NOMO-1 treated with dmso at 0.1 percent for 144 hours (cell line): Measurements from ENCODE around the gene TSPAN3.

ENCODE experiments used
- DNase-seq: peaks from one replicate; lab custom pipeline; 2025; ENCODE audit not compliant: unreplicated experiment; lab: John Stamatoyannopoulos, UW

TSPAN3 gene

DNA sequence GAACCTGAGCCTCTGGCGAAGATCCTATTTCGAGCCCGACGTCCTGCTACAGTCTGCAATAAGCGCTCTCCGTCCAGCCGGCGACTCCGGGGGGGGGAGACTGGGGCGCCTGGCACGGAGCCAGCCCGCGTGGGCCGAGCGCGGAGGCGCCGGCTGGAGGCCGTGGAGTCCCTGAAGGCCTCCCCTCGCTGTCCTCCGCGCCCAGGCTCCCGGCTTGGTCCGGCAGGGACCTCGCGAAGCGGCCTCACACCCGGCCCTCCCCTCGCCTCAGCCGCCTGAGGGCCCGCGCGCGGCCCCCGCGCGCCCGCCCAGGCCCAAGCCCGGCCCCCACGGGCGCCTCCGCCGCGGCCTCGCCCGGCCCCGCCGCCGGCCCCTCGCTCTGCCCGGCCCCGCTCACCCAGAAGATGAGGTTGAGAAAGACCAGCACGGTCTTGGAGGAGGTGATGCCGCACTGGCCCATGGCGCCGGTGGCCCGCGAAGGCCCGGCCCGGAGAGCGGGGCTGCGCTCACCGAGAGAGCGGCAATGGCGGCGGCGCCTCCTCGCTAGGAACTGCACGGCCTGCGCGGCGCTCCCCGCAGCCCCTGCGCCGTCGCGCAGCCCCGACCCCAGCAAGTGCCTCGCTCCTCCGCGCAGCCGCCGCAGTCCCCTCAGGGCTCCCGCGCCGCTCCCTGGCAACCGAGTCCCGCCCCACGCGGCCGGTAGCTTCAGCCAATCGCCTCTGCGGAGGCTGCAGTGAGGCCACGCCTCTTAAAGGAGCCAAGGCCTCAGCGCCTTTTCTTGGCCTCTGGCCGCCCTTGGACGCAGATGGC is at the start of gene TSPAN3:
TSS of gene TSPAN3 (minus strand) at position 615 of the 810 bp plus-strand sequence. CDS start at position 460, 155 bp downstream.
- peak; percentile 81 for DNase-seq

DNA sequence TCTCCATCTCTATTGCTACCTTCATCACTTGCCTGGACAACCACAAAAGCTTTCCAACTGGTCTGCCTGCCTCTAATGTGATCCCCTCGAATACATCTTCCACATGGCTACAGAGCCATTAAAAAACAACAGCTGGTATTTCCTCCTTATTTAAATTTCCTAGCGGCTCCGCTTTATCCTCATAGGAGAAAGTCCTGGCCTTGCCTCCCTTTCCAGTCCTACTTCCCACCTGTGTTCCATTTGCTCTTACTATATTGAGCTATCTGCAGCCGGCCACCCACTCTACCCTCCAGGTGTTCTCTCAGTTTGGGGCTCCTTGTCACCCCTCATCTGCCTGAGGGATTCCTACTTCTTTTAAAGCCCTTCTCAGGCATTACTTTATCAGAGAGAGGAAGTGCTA is 49.7 kb upstream of the TSPAN3 start:
- DNase-seq: no peak

DNA sequence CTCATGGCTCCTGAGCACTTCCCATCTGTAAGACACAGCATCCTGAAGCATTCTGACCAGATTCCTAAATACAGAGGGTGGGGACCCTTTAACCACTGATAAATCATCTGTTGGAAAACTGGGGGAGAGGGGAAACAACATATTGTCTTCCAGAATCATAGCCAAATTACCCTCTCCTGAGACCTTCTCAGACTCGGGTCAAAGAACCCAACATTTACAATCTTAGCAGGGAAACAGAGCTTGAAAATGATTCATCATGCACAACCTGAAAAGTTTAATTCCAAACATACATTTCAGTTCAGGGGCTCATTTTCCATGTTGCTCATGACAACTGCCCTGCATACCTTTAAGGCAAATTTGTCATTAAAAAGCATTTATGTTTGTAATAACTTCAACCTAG is 48.5 kb upstream of the TSPAN3 start:
- no peak for DNase-seq

DNA sequence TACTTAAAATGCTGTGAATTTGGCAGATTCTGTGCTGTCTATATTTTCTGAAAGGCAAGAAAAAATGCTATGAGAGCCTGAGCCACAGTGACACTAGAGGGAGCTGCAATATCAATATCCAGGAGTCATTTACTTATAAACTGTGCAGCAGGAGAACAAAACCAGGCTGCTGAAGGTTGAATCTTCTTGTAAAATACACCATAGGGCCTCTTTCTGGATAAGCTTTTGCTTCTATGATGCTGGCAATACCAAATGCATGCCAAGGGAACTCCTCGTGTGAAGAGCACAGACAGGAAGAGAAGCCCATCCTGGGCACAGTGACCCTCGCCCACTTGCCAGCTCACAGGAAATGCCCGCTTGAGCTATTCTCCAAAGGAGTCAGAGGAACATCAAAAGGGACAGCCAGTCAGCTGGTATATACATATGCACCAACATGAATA is 48.0 kb upstream of the TSPAN3 start:
- DNase-seq: peak; percentile 22

DNA sequence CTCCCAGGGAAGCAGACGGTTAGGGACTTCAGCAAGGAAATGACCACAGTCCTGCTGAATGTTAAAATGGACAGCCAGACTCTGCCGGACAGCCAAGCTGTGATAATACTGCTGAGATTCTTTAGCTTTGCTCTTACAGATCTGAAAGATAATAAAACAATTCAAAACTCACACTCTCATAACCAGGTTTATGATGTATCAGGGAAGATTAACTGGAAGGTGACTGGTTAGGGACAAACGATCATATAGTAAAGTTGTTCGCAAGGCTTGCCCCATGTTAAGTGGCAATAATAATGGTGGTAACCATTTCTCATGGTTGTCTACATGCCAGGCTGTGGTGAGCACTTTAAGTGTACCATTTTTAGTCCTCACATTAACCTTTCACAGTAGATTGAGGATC is 44.3 kb upstream of the TSPAN3 start:
- DNase-seq: no peak

DNA sequence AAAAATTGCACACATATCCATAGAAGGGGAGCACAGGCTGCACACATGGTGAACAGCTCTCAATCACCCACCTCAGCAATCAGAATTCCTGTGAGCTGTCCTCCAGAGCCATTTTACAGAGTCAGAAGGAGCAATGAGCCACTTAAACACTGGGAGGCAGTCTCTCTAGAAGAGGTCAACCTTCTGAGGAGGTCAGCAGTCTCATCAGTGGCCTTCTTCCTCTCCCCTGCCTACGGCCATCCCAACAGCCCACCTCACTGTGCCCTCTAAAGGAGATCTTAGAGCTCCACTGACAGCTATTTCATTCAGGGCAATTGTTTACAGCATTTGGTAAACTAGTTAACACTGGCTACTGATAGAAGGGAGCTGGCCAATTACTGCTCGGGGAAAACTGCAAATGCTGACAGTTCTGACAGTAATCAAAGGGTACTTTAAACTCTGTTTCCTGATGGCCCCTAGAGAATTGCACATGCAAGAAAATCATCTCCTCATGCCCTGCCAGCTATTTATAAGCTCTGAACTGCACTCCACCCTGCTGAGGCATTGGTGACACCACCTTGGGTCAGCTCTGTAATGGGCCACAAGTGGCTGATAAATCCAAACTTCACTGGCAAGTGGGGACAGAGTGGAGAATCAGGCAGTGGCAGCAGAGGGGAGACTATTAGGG is 42.1 kb upstream of the TSPAN3 start:
- no peak for DNase-seq

DNA sequence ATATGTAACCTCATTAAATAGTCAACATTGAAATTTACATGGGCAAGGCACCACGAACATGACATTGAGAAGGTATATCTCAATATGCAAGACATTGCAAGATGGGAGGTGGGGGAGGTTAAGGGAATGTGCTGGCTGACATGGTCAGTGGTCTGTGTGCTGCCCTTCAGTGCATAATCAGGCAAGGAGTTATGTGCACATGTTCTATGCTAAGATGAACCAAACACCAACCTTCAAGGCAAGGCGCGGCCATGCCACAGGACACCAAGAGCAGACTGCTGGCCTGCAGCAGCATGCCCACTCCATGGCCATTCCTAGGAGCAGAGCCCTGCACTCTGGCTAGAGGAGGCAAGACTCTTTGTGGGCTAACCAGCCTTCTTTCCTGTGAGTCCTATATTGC is 40.9 kb upstream of the TSPAN3 start:
- DNase-seq: no peak

DNA sequence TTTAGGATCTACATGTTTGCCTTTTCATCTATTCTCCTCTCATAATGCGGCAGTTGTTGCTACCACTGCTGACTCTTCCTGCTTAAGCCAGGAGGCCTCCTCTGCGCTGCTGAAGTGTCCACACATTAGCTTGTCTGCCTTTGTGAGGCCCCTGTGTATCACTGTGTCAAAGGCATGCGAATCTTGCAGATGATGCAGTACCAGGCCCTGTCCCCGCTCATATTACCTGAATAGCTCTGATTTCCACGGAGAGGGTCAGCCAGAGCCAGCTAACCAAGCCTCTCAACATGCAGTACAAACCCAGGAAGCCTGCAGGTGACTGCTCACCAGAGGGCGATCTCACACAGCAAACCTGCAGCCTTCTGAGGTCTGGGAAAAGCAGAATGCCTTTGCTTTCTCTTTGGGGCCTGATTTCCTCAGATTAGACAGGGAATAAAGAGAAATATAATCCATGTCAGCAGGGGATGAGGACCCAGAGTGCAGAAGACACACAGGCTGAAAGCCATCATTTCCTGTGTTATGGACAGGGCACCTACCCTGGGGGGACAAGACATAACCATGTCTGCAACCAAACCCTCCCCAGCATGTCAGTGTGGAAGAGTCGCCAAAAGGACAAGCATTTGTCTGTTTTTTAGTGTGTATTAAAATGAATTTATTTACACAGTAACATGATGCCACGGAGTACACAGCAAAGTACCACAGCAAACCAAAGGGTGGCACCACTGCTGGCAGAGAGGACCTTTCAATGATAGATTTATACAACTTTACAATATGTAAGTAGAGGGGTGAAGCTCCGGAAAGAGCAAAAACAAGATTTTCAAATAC is 36.8 kb upstream of the TSPAN3 start:
- no peak for DNase-seq

DNA sequence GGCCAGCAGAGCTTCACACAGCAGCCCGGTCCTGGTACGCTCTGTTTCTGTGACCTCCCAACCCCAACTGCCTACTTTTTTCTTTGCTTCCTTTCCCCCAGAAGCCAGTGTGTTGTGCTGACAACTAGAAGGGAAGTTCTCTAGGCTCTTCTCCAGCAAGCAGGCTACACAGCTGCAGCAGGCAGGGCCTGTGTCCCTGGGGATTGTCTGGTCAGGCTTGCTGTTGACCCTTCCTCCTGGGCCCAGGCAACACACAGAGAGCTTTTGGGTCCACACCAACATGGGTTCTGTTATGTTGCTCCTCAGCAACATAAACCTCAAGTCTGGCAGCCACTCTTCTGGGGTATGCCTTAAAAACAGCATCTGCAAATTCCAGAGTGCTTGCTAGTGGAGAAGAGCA is 36.2 kb upstream of the TSPAN3 start:
- DNase-seq: no peak

DNA sequence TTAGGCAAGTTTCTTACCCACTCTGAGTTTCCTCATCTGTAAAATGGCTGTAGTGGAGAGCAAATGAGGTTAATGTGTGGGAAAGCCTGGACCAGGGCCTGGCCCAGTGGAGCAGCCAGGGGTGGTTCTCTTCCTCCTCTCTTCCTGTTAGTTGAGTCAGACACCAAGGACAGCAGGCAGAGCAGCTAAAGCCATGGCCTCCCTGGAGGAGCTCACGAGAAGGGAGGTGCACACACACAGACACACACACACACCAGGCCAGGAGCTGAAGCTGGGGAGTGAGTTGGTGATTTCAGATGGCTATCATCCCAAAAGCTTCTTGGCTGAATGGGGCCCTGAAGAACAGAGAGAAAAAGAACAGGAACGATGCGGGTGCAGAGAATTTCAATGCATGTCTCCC is 33.2 kb upstream of the TSPAN3 start:
- DNase-seq: no peak

DNA sequence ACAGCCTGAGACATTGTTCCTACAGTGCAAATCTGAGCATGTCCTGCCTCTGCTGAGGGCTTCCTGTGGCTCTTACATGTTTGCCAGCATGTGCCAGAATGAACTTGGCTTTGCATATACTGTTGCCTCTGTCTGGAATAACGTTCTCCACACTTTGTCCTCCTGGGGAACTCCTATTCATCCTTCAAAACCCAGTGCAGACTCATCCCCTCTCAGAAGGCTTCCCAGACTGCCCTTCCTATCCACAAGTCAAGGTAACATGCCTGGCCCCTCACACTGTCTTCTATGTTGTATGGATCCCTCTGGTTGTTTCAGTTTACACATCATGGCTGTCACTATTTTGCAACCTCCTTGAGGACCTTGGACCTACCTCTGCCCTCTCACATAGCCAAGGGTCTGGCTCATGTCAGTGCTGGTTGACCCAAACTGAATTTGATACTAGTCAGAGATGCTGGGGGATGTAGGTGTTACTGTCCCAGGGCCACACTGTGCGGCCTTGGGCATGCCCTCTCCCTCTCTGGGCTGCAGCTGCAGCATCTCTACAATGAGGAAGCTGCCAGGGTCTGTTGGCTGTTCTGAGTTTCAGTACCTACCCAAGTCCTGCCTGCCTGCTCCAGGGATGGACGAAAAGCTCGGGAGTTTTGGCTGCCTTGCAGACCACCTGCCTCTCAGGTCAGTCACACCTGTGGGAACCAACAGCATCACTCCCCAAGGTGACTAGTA is 29.0 kb upstream of the TSPAN3 start:
- no peak for DNase-seq

DNA sequence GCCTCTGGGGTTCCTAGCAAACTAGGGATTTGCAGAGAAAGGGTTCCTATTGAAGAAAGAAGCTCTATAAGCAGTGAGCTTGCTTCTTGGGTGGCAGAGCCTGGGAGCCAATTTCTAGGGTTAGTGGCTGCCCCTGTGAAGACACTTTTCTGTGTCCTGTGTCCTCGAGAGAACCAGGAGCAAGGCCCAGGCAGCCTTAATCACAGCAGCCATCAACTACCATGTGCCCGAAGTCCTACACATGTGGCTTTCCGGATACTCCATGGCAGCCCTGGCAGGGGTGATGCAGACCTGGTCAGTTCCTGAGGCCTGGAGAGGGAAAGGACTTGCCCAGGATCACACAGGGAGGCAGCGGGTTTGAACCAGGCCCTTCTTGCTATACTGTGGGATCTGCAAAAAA is 27.7 kb upstream of the TSPAN3 start:
- no peak for DNase-seq

DNA sequence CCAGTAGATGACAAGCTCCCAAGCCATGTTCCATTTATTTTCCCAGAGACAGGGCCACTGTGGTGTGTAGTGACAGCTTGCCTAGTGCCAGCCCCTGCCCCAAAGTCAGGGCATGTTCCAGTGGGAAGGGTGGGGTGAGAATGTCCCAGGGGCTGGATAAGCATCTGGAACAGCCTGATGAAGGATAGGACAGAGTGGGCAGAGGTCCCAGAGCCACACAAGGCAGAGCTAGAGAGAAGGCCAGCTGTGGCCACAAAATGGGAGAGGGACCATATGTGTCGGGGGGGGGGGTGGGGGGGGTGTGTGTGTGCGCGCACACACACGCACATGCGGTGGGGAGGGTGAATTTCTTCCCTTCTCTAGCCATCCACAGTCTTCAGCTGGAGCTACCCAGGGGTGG is 27.0 kb upstream of the TSPAN3 start:
- DNase-seq: no peak

DNA sequence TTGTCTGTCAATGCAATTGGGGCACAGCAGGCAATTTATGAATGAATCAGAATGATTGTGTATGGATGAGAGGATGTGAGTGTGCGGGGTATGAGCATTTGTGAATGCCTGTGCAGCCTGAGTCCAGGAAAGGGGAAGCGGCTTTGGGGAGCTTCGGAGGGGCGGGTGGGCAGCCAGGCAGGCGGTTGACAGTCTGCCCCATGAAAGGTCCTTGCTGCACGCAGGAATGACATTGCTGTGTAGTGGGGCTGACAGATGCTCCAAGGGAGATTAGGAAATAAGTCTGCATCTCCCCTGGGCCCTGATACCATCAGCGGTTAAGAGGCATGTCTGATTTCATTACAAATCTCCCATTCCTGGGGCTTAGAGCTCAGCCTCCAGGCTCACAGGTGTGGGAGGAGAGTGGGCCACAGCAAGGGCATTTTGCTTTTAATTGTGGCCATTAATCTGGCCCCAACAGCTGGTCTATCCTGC is 26.4 kb upstream of the TSPAN3 start:
- no peak for DNase-seq

DNA sequence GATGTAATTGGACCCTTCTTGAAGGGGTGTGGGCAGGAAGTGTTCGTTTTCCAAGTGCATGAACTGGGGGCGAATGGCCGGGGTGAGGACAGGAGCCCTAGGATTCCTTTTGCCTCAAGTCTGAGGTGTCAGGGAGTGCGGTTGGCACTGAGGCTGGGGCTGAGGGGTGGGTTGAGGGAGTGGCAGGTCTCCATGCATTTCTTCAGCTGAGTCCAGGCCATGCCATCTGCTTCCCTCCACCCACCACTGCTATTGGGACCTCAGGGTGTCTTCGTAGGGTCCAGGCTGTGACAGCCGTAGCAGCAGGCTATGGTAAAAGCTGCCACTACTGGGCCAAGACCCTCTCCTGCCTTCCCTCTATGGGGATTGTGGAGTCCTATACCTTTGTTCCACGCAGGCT is 25.6 kb upstream of the TSPAN3 start:
- DNase-seq: no peak

DNA sequence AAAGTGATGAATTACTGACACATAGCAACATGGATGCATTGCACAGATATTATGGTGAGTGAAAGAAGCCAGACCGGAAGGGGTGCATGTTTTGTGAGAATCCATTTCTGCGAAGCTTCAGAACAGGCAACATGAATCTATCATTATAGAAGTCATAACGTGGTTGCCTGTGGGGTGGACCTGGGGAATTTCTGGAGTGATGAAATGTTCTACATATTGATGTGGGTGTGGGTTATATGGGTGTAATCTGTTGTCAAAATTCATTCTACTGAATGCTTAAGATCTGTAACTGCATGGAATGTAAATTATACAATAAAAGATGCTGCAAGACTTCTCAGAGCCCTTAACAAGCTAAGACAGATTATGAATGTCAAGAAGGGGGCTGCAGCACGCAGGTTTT is 25.2 kb upstream of the TSPAN3 start:
- DNase-seq: no peak

DNA sequence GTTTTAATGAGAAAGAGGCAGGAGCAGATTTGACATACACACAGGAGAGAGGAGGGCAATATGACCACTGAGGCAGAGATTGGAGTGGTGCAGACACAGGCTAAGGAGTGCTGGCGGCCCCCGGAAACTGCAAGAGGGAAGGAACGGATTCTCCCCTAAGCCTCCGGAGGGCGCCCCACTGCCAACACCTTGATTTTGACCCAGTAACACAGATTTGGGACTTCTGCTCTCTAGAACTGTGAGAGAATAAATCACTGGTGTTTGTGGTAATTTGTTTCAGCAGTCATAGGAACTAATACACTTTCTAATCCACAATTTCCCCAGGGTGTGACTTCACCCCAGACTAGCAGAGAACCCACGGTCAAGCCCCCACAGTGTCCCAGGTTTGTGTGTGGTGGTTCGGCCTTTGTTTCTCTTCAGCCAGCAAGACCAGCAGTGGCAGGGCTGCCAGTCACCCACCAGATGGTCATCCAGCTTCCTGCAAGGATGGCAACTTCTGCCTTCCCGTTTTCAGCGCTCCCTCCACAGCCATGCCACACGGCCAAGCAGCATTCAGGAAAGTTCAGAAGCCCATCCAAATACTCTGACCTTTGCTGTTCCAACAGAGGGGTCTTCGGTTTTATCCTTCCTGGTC is 23.6 kb upstream of the TSPAN3 start:
- DNase-seq: no peak

DNA sequence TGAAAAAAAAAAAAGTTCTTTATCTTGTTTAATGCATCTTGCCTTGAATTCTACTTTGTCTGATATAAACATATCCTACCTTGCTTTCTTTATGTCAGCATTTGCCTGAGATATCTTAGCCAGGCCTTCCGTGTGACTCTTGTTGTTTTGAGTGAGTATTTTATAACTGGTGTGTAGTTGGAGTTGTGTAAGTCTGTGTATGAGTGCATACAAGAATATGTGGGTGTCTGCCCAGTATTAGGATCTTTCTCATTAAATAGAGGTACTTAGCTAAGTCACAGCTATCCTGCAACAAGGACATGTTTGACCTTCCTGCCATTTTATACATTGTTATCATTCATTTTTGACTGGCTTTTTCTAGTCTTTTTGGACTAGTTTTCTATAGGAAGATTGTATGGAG is 22.5 kb upstream of the TSPAN3 start:
- no peak for DNase-seq

DNA sequence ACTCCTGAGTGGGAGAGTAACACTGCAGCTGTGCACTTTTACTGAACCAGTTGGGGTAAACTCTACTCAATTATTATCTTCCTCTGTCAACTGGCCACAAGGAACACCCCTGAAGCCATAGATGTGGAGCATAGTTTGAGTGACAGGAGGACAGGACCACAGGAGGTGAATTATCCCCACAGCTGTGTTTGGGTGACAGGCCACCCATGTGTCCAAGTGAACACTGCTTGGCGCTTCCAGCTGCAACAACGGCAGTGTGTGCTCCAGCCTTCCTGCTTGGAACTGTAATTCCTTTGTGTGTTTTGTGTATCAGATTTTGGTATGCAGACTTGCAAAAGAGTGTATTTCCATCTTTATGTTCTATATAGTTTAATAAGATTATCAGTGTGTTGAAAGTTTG is 20.2 kb upstream of the TSPAN3 start:
- no peak for DNase-seq

DNA sequence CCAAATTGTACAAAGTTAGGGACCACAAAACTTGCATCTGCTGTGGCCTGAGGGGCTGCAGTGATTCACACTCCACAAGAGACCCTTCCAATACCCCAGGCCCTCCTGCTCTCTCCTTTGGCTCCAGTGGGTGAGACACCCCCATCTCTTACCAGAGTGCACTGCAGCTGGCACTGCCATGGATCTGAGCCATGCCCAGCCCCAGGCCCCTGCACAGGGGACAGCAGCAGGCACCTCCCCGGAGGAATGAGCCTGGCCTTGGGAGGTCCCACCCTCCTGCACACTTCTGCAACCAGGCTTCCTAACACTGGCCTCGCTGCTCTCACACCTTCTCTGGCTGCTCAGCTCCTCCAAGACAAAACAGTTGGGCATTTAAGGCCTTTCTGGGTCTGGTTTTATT is 16.3 kb upstream of the TSPAN3 start:
- no peak for DNase-seq

DNA sequence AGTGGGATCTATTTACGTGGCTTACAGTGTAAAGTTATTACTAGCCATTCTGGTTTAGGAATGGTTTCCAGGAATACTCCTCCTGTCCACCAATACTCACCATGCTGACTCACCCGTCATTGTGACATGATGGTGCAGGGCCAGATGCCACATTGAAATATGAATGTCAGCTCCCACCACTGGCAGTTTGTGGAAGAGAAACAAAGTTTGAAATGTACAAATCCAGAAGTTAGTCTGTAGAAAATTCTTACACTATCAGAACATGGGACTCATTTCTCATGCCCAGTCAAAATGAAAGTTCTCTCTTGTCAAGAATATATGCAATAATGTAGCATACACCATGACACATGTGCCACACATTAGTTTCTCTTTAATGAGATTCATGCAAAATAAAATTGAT is 14.4 kb upstream of the TSPAN3 start:
- DNase-seq: no peak
